Breast epithelium (tissue), 4 donors: ENCODE measurements around the gene ISL2. TPM values are rescaled to one million over a fixed set of nuclear protein-coding genes. Genes with fewer than 3 reads are reported as not detected.
"Not testable (repeated sequence)": the region's sequence is repeated elsewhere in the genome, so short reads cannot be mapped to it uniquely, and the experiment has no call there.

Source experiments
- DNase-seq, 2 donors: peaks; one replicate each; pipeline ENCODE4 v3.0.0-alpha.2; 2019; ENCODE audit warnings: low spot score in 2 of 2
- H3K27ac ChIP-seq, 2 donors: fragments of 200-600 bp; sonication (generic) in 1 of 2; one replicate each; pipeline ENCODE4 v1.5.1; 2016 to 2019; ENCODE audit warnings: mild to moderate bottlenecking in 1 of 2
- H3K27me3 ChIP-seq, 2 donors: fragments of 200-600 bp; sonication (generic) in 1 of 2; one replicate each; pipeline versions ENCODE4 v1.5.1 to v1.6.0; 2017 to 2019; ENCODE audit warnings: control low read depth in 1 of 2, mild to moderate bottlenecking in 1 of 2
- H3K36me3 ChIP-seq: fragments of 200-600 bp; one replicate; pipeline ENCODE4 v1.5.1; 2019
- H3K4me1 ChIP-seq, 2 donors: fragments of 200-600 bp; sonication (generic); one replicate each; pipeline ENCODE4 v1.5.1; 2016 to 2019; ENCODE audit warnings: control low read depth in 1 of 2
- H3K4me3 ChIP-seq, 3 donors: fragments of 200-600 bp; sonication (generic); 1 replicate in 2 of 3; 2 replicates in 1 of 3; pipeline ENCODE4 v1.5.1; 2016 to 2019; ENCODE audit warnings: mild to moderate bottlenecking in 3 of 3, moderate library complexity in 2 of 3
- H3K9me3 ChIP-seq, 2 donors: fragments of 200-600 bp; sonication (generic) in 1 of 2; one replicate each; pipeline ENCODE4 v1.5.1; 2016 to 2019; ENCODE audit warnings: control low read depth in 1 of 2
- POLR2A ChIP-seq: fragments of 450-650 bp; IDR thresholded peaks from one replicate; pipeline ENCODE4 v1.6.1; 2016; ENCODE audit warnings: antibody characterized with exemption, mild to moderate bottlenecking, moderate library complexity
- POLR2AphosphoS5 ChIP-seq, 3 donors: sonication (generic); formaldehyde crosslinking; IDR thresholded peaks; one replicate each; pipeline ENCODE4 v1.6.1; 2017; ENCODE audit warnings: antibody characterized with exemption in 3 of 3
- intact Hi-C: fragments of 100-400 bp; cut with DNase I; formaldehyde crosslinking; loops from one replicate; pipeline ENCODE4 v1.15.1; 2023; ENCODE audit warnings: low total_unique reads
- total RNA-seq, 3 donors: library from RNA; depleted of rRNA; stranded (reverse); fragments of >200 nt; gene quantifications; one replicate each; pipeline ENCODE4 v1.1.0, GENCODE V29; 2016
- TF ChIP-seq, protein P1 (sequence below), 3 donors: fragments of 450-650 bp; IDR thresholded peaks; one replicate each; pipeline ENCODE4 v1.5.1; 2016 to 2017; ENCODE audit warnings: antibody characterized with exemption in 3 of 3, mild to moderate bottlenecking in 3 of 3, moderate library complexity in 3 of 3

Gene ISL2
- under 1 TPM in 1 of 3 donors, not detected in 2; 0.29 TPM for total RNA-seq

GRCh38 chr15:76336254-76337058, at the start of gene ISL2:
Gene ISL2 (plus strand): TSS chr15:76336773. CDS start chr15:76336884, 111 bp downstream.
- no peak for TF ChIP-seq POLR2AphosphoS5 (IDR thresholded peaks at IDR 0.05)
- TF ChIP-seq, protein P1, sequence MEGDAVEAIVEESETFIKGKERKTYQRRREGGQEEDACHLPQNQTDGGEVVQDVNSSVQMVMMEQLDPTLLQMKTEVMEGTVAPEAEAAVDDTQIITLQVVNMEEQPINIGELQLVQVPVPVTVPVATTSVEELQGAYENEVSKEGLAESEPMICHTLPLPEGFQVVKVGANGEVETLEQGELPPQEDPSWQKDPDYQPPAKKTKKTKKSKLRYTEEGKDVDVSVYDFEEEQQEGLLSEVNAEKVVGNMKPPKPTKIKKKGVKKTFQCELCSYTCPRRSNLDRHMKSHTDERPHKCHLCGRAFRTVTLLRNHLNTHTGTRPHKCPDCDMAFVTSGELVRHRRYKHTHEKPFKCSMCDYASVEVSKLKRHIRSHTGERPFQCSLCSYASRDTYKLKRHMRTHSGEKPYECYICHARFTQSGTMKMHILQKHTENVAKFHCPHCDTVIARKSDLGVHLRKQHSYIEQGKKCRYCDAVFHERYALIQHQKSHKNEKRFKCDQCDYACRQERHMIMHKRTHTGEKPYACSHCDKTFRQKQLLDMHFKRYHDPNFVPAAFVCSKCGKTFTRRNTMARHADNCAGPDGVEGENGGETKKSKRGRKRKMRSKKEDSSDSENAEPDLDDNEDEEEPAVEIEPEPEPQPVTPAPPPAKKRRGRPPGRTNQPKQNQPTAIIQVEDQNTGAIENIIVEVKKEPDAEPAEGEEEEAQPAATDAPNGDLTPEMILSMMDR (IDR thresholded peaks at IDR 0.05): no peak
- no peak for TF ChIP-seq POLR2A
- H3K9me3 ChIP-seq: no peaks in the 10 kb centered on the region
- no peak within 1 kb of the TSS for H3K27ac ChIP-seq
- H3K36me3 ChIP-seq: no peaks in the 10 kb centered on the region
- intact Hi-C loops: no loop called here
- peaks cover 16 to 84% of the 10 kb centered on the region in 2 donors for H3K27me3 ChIP-seq
- no peak for DNase-seq
- H3K4me1 ChIP-seq: peaks cover 5 to 12% of the 10 kb centered on the region in 2 donors
- peak within 1 kb of the TSS; percentile 2 to 53 (median 4) for H3K4me3 ChIP-seq

- Histone ChIP-seq H3K36me3 (no peaks in the 10 kb centered on the region), H3K9me3 (no peaks in the 10 kb centered on the region), H3K27ac (no peak overlapping the region), H3K4me3 (no peak overlapping the region), H3K27me3 (no peaks in the 10 kb centered on the region), H3K4me1 (no peaks in the 10 kb centered on the region)
- TF ChIP-seq, protein P1 (IDR thresholded peaks at IDR 0.05): no peak
- TF ChIP-seq POLR2AphosphoS5 (IDR thresholded peaks at IDR 0.05): no peak
- no peak for DNase-seq
- intact Hi-C loops: no loop called here
Measured at GRCh38 chr15:76289582-76289981, 47.0 kb upstream of the ISL2 start.

DNA sequence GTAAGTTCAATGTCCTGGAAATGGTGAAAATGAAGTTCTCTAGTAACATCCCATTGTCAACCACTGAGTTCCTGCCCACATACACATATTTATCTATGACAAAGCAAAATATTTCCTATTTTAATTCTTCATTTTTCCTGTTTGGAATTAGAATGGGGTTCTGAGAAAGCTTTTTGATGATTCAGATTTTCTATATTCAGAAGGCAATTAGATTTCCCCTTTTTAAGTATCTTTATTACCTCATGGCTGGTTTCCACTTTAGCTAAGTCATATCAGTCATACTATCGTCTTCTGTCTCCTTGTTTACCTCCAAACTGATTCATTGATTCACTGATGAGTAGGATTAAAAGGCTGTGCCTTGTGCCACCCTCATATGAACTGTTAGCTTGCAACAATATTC, 43.2 kb upstream of the ISL2 start:
- TF ChIP-seq POLR2A: no peak
- TF ChIP-seq, protein P1 (IDR thresholded peaks at IDR 0.05): no peak
- TF ChIP-seq POLR2AphosphoS5 (IDR thresholded peaks at IDR 0.05): no peak
- H3K9me3 ChIP-seq: no peaks in the 10 kb centered on the region
- H3K4me1 ChIP-seq: no peaks in the 10 kb centered on the region
- no peak overlapping the region for H3K4me3 ChIP-seq
- no peak for DNase-seq
- no peaks in the 10 kb centered on the region for H3K27me3 ChIP-seq
- intact Hi-C loops: no loop called here
- no peaks in the 10 kb centered on the region for H3K36me3 ChIP-seq
- H3K27ac ChIP-seq: no peak overlapping the region

DNA sequence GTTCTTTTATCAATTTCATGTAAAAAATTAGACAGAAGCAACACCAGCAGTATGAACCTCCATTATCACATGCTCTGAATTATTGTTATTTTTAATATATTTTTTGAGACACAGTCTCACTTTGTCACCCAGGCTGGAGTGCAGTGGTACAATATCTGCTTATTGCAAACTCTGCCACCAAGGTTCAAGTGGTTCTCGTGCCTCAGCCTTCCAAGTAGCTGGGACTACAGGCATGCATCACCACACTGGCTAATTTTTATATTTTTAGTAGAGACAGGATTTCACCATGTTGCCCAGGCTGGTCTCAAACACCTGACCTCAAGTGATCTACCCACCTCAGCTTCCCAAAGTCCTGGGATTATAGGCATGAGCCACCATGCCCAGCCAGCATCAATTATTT, 42.1 kb upstream of the ISL2 start:
- H3K4me1 ChIP-seq, H3K27me3 ChIP-seq, intact Hi-C loops, DNase-seq, H3K36me3 ChIP-seq, H3K27ac ChIP-seq, H3K9me3 ChIP-seq, H3K4me3 ChIP-seq: not testable (repeated sequence)

DNA sequence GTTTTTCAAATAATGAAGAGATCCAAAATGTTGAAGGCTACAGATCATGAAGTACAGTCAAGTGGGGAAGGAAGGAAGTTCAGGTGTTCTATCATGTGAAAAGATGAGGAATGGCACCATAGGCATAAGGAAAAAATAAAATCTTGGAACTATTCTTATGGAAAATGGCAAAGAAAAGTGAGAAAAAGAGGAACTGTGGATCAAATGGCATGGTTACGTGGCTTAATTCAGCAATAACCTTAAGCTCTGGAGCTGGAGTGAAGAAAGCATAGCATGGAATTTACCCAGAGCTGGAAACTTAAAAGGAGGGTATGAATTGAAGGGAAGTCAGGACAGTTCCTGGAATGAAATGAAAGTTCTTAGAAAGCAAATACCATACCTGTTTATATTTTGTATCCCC, 39.7 kb upstream of the ISL2 start:
- H3K9me3 ChIP-seq: no peaks in the 10 kb centered on the region
- H3K4me1 ChIP-seq: no peaks in the 10 kb centered on the region
- H3K36me3 ChIP-seq: no peaks in the 10 kb centered on the region
- intact Hi-C loops: no loop called here
- no peak overlapping the region for H3K4me3 ChIP-seq
- H3K27me3 ChIP-seq: no peaks in the 10 kb centered on the region
- no peak overlapping the region for H3K27ac ChIP-seq
- DNase-seq: no peak
- TF ChIP-seq, protein P1 (IDR thresholded peaks at IDR 0.05): no peak
- TF ChIP-seq POLR2AphosphoS5 (IDR thresholded peaks at IDR 0.05) (no peak), POLR2A (no peak)

GRCh38 chr15:76297951-76298350, 38.6 kb upstream of the ISL2 start:
- intact Hi-C loops: not testable (repeated sequence)

More at GRCh38 chr15:76297951-76298350, 38.6 kb upstream of the ISL2 start:
- DNase-seq, H3K36me3 ChIP-seq, H3K4me1 ChIP-seq, H3K27ac ChIP-seq, H3K9me3 ChIP-seq, H3K27me3 ChIP-seq, H3K4me3 ChIP-seq: not testable (repeated sequence)
